ENCODE measurements around the gene ACLY.
A peak's percentile ranks its signal among the peaks of the same experiment; 100 is the strongest.
"Not testable (repeated sequence)": the region's sequence is repeated elsewhere in the genome, so short reads cannot be mapped to it uniquely, and the experiment has no call there.

The ACLY gene

DNA sequence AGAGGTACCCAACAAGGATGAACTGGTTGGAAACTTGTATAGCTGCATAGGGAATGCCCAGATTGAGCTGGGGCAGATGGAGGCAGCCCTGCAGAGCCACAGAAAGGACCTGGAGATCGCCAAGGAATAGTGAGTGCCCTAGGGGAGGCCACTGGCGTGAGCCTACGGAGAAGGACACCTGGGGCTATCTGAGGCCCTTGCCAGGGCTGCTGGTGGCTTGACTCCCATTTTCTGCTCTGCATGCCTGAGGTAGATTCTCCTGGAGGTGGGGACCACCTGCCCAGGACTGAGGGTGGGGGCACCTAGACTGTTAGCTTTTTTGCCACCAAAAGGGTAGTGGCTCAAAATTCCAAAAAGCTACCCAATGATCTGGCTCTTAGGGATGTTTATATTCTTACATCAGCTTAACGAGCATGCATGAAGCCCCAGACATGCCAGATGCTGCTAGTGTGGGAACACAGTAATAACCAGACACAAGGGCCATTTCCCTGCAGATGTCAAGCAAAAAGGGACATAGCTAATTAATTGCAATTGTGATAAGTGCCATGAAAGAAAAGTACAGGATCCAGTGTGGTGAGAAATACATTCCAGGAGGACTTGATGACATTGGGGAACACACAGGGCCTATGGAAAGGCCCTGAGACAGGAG lies 20.4 kb upstream of the ACLY start:
- no peak for DNase-seq

DNA sequence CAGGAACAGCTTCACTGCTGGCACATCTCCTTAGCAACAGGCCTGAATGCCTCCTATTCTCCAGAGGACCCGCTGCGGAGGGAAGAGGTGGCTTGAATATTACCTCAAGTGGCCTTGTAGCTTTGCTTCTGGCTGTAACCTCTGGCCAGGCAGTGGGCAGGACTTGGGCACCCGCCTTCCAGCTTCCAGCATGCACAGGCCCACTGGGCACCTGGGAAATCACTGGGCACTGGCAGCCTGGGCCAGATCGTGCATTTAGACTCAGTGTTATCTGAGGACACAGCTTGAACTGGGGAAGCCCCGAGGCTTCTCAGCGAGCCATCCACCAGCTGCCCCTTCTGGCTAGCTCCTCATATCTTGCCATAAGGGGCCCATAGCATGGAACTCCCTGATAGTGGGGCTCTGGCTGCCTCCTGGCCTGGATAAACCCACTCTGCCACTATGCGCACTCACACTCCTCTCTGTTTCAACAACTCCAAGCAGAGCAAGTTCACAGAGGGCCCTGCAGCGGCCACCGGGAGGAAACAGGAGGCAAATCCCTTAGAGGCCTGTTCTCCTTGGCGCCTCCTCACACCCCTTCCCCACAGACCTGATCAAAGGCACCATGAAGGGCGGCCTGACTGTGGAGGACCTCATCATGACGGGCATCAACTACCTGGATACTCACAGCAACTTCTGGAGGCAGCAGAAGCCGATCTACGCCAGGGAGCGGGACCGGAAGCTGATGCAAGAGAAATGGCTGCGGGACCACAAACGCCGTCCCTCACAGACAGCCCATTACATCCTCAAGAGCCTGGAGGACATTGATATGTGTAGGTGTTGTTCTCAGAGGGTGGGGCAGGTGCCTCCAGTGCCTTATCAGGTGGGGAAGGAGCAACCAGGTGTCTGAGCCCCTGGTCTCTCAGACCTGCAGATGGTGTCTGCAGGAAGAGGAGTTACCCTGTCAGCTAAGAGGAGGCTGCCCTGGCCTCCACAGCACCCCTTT lies 19.5 kb upstream of the ACLY start:
- no peak for DNase-seq

DNA sequence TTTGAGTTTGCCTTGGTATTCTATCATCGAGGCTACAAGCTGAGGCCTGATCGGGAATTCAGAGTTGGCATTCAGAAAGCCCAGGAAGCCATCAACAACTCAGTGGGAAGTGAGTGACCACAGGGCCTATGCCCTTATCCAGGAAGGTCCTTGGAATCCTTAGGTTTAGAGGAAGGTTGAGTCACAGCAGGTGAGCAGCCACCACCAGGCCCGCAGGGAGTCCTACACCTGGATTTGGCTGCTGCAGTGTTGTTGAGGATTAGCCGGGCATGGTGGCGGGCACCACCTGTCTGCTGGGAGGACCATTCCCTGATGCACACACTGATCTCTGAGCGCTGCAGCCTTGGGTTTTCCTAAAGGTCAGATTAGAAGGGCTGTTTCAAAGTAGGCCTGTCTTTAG lies 16.9 kb upstream of the ACLY start:
- DNase-seq = no peak

DNA sequence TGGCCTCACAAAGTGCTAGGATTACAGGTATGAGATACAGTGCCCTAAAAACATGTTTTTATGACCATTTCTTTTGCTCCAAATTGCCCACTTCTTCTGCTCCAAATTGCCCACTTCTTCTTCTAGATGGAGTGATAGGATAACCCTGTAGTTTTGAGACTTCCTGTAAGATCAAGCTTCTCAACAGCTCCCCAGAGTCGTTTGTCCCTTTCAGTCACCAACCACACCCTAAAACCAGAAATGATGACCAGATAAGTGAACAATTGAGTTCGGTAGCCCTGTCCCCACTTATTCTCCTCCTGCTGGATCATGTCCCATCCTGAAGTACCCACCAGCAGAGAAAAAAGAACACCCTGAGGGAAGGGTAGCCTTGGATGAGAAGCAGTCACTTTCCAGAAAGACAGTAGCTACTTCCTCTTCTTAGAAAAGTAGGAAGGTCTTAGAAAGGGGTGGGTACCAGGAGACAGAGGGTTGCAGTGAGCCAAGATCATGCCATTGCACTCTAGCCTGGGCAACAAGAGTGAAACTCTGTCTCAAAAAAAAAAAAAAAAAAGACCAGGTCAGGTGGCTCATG lies 14.2 kb upstream of the ACLY start:
- DNase-seq = no peak

DNA sequence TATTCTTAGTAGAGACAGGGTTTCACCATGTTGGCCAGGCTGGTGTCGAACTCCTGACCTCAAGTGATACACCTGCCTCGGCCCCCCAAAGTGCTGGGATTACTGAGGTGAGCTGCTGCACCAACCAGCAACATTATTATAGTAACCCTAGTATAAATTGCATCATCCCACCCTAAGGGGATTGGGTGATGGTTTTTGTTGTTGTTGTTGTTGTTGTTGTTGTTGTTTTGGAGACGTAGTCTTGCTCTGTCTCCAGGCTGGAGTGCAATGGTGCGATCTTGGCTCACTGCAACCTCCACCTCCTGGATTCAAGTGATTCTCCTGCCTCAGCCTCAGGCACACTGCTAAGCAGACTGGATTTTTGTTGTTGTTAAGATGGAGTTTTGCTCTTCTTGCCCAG lies 13.0 kb upstream of the ACLY start:
- not testable (repeated sequence) for DNase-seq

DNA sequence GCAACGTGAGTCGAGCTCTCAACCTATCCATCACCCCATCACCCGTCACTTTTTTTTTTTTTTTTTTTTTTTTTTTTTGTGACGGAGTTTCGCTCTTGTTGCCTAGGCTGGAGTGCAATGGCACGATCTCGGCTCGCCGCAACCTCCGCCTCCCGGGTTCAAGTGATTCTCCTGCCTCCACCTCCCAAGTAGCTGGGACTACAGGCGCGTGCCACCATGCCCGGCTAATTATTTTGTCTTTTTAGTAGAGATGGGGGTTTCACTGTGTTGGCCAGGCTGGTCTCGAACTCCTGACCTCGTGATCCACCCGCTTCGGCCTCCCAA lies 12.0 kb upstream of the ACLY start:
- not testable (repeated sequence) for DNase-seq

DNA sequence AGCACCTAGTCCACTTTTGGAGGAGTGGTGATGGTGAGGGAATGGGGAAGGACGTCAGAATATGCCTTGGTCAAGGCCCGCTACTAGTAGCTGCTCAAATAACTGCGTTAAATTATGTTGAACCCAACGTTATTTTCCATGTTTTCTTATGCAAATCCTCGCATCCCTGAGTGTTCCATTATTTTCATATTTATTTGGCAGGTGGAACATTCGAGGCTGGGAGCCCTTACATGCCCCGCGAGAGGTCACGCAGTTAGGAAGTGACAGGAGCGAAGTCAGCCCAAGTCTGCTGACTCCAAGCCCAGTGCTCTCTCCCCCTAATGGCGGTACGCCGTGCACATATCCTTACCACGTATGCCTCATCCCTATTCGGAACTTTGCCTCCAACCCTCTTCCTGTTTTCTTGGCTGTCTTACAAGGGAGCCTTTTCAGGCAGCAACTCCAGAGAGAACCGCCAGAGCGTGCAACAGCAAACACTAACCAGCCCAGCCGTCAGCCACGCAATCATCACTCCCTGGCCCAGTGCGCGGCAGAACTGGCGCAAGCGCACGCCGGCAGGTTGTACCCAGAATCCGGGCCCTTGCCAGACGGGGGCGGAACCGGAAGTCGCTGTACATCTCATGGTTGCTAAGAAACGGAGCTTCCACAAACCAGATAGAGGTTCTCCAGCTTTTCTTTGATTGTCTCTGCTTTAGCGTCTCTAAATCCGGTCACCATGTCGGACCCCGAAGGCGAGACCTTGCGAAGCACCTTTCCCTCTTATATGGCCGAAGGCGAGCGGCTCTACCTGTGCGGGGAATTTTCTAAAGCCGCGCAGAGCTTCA lies 11.5 kb upstream of the ACLY start, which contains the start of gene ODAD4:
Gene ODAD4 (plus strand): TSS at position 609 of the 824 bp plus-strand sequence. CDS start 107 bp downstream, at position 716.
- DNase-seq = peak; percentile 95

DNA sequence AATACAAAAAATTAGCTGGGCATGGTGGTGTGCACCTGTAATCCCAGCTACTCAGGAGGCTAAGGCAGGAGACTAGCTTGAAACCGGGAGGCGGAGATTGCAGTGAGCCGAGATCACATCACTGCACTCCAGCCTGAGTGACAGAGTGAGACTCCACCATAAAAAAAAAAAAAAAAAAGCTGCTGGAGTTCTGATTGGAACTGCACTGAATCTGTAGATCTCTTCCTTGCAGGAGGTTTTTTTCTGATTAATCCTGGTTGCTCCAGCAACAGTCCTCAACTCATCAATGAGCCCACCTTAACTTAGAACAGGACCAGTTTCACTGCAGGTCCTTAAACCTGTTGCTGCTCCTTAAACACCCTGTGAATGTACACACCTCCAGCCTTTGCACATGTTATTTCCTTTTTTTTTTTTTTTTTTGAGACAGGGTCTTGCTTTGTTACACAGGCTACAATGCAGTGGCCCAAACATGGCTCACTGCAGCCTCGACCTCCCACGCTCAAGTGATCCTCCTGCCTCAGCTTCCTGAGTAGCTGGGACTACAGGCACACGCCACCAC lies 10.0 kb upstream of the ACLY start:
- no peak for DNase-seq

DNA sequence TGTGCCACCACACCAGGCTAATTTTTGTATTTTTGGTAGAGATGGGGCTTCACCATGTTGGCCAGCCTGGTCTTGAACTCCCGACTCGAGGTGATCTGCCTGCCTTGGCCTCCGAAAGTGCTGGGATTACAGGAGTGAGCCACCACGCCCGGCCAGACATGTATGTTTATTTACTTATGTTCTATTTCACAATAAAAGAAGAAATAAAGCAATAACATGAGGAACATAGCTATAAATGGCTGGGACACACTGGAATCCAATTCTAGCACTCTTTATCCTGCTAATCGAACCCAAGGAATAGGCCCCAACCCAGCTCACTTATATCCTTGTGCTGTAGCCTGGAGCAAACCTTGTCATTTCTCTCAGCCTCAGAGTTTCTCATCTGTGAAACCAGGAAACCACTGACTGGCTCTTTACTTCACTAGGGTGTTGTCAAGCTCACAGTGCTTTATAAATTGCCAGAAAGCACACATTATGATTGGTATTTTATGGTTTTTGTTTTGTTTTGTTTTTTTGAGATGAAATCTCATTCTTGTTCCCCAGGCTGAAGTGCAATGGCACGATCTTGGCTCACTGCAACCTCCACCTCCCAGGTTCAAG lies 7.3 kb upstream of the ACLY start:
- DNase-seq = no peak

DNA sequence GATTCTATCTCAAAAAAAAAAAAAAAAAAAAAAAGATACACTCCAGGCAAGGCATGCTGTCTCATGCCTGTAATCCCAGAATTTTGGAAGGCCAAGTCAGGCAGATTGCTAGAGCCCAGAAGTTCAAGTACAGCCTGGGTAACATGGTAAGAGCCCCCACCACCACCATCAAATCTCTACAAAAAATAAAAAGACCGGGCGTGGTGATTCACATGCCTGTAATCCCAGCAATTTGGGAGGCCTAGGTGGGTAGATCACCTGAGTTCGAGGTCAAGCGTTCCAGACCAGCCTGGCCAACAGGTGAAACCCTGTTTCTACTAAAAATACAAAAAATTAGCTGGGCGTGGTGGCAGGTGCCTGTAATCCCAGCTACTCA lies 1.8 kb upstream of the ACLY start:
- no peak for DNase-seq

DNA sequence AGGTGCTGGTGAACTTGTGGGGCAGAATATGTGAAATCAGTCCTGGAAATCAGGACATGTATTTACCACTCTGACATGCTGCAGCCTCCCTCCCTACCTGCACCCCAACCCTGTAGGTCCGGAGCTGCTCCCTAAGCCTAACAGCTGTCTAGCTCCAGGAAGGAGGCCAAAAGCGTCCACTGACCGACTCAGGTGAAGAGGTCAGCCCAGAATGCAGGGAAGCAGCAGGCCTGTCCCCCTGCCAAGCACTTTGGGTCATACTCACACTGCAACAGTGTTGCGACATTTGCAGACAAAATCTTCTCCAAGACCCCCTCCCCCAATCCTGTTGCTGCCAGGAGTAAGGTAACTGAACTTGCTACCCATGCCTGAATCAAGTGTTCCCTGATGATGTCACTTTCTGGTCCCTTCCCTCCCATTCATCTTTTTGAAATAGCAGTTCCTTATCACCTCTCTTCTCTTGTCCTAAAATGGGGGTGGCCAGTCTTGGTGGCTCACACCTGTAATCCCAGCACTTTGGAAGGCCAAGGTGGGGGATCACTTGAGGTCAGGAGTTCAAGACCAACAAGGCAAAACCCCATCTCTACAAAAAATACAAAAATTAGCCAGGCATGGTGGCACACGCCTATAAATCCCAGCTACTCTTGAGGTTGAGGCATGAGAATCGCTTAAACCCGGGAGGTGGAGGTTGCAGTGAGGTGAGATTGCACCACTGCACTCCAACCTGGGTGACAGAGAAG lies 1.3 kb upstream of the ACLY start:
- DNase-seq = no peak

DNA sequence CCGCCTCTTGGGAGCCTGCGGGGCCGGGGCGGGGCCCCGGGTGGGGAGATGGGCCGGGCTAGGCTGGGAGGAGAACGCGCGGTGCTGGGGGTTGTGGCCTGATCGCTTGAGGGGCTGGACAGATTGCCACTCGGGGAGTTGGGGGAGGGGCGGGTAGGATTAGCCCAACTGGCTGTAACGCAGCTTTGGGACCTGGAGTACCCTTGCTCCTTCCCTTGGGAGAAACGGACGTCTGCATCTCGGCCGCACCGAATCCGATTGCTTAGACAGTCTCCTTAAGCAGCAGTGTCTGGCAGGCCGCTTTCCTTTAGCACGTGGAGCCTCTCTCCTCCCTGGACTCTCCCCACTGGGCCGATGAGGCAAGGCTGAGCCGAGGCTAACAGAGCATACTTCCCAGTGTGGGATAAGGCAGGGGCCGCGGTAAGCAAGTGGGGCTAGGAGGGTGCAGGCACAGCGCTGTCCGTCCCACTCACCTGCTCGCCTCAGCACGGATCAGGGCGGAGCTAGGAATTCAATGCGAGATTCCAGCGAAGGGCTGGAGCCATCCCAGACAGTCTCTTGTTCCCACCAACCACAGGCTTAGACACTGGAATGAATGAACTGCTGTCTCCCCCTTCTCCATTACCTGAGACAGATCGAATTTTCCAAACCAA lies 540 bp upstream of the ACLY start:
- DNase-seq = no peak

DNA sequence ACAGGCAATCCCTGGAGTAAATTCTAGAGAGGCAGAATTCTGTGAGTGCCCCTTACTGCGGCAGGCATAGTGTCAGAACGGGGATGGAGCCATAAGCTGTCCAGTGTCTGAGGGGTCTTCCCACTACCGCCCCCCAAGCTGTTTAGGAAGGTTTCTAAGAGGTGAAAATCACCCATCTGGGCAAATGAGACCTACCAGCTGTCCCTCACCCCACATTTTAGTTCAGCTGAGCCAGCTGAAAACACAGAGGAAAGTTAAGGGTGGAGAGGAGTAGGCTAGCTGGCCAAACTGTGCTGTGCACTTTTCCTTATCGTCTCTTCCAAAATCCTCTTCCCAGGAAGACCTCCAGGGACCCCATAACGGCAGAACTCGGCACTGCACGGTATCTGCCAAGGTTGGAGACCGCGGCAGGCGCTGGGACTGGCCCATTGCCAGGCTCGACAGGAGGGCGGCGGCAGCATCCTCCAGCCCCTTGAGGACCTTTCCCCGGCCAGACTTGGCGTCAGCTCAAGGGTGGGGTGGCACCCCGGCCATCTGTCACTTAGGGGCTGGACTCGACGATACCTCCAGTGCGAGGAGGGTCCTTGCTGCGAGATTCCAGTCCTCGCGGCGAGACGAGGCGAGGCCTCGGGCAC lies 955 bp downstream of the ACLY start:
- peak; percentile 59 for DNase-seq

DNA sequence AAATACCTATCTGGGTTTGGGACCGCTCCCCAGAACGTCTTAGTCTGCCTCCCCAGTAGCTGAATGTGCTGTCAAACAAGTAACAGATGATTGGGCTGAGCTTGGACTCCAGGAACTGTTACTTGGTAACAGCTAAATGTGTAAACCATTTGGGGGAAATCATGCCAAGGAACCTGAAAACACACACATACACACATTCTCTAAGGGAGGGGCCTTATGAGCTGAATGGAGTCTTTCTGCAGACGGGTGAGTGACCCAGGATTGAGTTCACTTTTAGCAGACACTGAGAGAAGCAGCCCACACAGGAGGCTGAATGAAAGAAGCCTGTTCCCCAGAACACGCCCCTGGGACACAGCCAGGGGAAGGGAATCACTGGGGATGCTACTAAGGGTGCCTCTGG lies 1.6 kb downstream of the ACLY start:
- DNase-seq = no peak

DNA sequence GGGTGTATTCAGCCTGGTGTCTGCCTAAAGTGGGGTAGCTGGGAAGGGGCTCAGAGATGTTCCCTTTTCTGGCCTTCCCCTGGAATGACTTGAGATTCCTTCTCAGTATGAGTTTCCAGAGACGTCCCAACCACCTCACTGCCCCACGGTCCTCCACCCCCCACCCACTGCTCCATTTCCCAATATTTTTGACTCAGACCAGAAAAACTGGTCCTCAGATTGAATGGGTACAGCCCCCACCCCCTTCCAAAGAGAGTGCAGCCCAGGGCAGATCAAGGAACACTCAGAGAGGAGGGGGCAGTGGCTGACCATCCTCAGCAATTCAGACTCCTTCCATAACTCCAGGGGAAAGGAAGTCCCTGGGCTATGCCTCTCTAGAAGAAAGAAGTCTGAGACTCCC lies 3.2 kb downstream of the ACLY start:
- DNase-seq = no peak

DNA sequence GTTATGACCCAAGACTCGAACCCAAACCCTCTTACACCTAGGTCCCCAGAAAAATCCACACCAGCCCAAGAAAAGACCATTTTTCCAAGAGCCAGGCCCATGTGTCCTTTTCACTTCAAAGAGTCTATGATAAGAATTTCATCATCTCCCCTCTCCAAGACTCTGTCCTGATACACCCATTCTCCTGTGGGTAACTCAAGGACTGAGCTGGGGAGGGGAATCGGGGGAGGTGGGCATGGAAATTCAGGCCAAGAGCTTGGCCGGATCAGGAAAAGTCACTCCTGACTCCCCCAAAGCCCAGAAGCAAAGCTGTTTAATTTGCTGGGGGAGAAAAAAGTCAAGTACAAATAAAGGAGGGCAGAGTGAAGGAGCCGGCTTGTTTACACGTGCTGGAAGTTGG lies 3.7 kb downstream of the ACLY start:
- DNase-seq = no peak

DNA sequence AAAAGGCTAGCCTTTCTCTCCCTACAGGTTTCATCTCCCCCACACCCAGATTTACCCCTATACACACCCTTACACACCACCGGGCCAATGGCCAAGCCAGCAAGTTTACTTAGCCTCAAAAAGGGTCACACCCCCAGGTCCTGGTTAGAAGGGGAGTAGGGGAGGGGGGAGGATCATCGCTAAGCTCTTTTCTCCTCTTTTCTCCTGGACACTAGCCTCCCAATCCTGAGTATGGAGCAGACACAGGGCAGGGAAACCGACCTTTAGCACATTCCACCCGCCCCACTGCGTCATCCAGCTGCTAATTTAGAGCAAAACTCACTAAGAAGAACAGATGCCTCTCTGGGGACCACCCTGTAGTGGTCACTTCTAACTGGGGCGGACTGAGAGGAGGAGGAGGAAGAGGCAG lies 4.4 kb downstream of the ACLY start:
- DNase-seq = no peak

DNA sequence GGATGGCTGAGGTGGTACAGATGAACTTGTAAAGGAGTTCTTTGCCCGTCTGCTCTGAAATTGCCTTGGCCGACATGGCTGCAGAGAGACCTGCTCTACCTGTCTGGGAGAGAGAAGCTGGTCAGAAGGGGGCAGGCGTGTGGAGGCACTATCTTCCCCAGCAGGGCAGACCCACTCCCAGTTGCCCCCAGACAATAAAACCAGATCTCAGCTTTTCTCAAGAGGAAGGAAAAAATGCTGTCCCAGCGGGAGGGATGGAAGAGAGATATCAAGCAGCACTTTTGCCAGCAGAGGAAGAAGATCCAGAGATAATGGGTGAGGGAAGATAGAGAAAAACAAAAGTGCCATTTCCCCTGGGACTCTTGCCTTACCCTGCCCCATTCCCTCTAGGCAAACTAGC lies 5.0 kb downstream of the ACLY start:
- no peak for DNase-seq

DNA sequence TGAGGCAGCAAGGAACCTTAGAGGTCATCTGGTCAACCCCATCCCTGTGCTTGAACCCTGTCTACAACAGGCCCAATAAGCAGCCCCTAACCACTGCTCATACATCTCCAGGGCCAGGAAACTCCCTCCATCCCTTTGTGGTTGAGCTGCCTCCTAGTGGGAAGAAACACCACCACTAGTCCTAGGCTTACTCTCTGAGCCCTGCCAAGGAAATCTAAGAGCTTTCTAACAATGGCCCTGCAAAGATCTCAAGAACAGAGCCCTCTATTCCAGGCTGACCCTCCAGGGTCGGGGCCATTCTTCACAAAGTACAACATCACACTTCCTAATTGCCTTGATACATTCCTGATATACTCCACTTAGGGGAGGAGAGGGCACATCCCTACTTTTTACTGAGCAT lies 5.8 kb downstream of the ACLY start:
- DNase-seq = no peak

DNA sequence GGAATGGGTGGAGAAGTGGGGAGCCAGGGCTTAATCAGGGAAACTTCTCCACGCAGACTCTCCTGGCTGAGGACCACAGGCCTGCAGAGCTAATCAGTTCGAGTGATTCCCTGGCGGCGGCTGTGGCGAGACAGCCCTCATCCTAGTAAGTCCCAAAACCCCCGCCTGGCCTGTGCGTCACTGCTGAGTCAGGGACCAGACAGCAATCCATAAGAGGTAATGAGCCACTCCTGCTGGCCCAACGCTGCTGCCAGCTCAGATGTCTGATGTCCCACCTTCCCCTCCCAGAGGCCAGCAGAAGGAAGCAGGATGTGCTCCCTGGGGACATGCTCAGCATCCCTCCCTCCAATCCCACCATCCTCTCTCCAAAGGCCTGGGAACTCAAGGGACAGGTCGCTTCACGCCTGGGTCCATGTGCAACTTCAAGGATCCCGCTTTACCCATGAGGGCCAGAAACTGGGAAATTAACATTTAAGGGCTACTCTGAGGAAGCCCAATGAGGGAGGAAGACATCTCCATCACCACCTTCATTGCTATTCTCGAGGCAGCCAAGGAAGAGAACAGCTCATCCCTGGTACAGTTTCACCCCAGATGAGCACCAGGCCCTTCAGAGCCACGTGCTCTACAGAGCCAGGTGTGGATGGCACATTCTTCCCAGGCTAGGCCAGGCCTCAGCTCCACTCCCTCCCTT lies 7.9 kb downstream of the ACLY start:
- DNase-seq = no peak

All from activated T-cell treated with anti-CD3 and anti-CD28 coated beads, Interleukin-2, amount 50 U/mL, for 1 hour (primary cell).